Measurements from ENCODE around the gene BRSK2.
A peak's percentile ranks its signal among the peaks of the same experiment; 100 is the strongest.

The BRSK2 gene

GRCh38 chr11:1450949-1451710 is 61.4 kb downstream of the BRSK2 start:
- Histone ChIP-seq H3K4me3 (ENCODE audit: low read depth, low read length) (no peak overlapping the region), H3K27ac (ENCODE audit: extremely low read depth, low read depth, low read length) (no peak overlapping the region), H3K36me3 (ENCODE audit: control insufficient read depth in 2 of 2, insufficient read depth in 1 of 2, low read length in 2 of 2) (peaks cover 0 to 68% of the 10 kb centered on the region in 2 experiments; a peak in 1 of 3 replicates), H3K4me1 (ENCODE audit: control insufficient read depth, insufficient read depth, low read length) (no peaks in the 10 kb centered on the region), H3K9me3 (ENCODE audit: control insufficient read depth, insufficient read depth, low read depth, low read length) (no peaks in the 10 kb centered on the region)
- POLR2A ChIA-PET = no interaction called here
- TF ChIP-seq ZNF670 (tag by site-specific recombination; IDR thresholded peaks at IDR 0.05; ENCODE audit: low read depth) (no peak), ZNF776 (tag by site-specific recombination; IDR thresholded peaks at IDR 0.05; ENCODE audit: borderline replicate concordance) (no peak), REST (tag by site-specific recombination; IDR thresholded peaks at IDR 0.05) (peak; percentile 96), ZNF677 (tag by site-specific recombination; IDR thresholded peaks at IDR 0.05) (no peak), ZBTB1 (tag by site-specific recombination; IDR thresholded peaks at IDR 0.05) (no peak), HOXC10 (CRISPR knock-in tag; IDR thresholded peaks at IDR 0.05) (no peak), ZSCAN18 (tag by site-specific recombination; IDR thresholded peaks at IDR 0.05) (no peak), ZFHX2 (tag by site-specific recombination; conservative IDR thresholded peaks at IDR 0.05) (no peak), GLIS2 (tag by site-specific recombination; IDR thresholded peaks at IDR 0.05) (peak; percentile 31; the same call in 1 of the 2 replicates)
- CTCF ChIA-PET = no interaction called here

- no peaks in the 10 kb centered on the region for H3K4me1 ChIP-seq (ENCODE audit: control insufficient read depth, insufficient read depth, low read length)
- H3K4me3 ChIP-seq (ENCODE audit: low read depth, low read length) = no peak overlapping the region
- TF ChIP-seq ZNF138 (tag by site-specific recombination; IDR thresholded peaks at IDR 0.05; ENCODE audit: borderline replicate concordance) (no peak), ZBTB6 (tag by site-specific recombination; IDR thresholded peaks at IDR 0.05) (no peak), ZSCAN16 (tag by site-specific recombination; IDR thresholded peaks at IDR 0.05) (no peak), ZNF302 (tag by site-specific recombination; IDR thresholded peaks at IDR 0.05; ENCODE audit: low read depth) (no peak), ZNF184 (tag by site-specific recombination; IDR thresholded peaks at IDR 0.05) (no peak), ZNF580 (tag by site-specific recombination; IDR thresholded peaks at IDR 0.05) (no peak), ZNF449 (tag by site-specific recombination; IDR thresholded peaks at IDR 0.05) (no peak), SALL2 (tag by site-specific recombination; IDR thresholded peaks at IDR 0.05; ENCODE audit: borderline replicate concordance) (no peak), KLF1 (tag by site-specific recombination; IDR thresholded peaks at IDR 0.05) (no peak), ZNF354C (tag by site-specific recombination; IDR thresholded peaks at IDR 0.05; ENCODE audit: borderline replicate concordance, low read depth) (no peak), SETDB1 (IDR thresholded peaks at IDR 0.05; ENCODE audit: insufficient read length, low read length) (no peak), ZSCAN18 (tag by site-specific recombination; IDR thresholded peaks at IDR 0.05) (no peak), KLF7 (tag by site-specific recombination; IDR thresholded peaks at IDR 0.05; ENCODE audit: borderline replicate concordance) (no peak)
- no peaks in the 10 kb centered on the region for H3K9me3 ChIP-seq (ENCODE audit: control insufficient read depth, insufficient read depth, low read depth, low read length)
- H3K27ac ChIP-seq (ENCODE audit: extremely low read depth, low read depth, low read length) = no peak overlapping the region
- POLR2A ChIA-PET = no interaction called here
- H3K36me3 ChIP-seq (ENCODE audit: control insufficient read depth in 2 of 2, insufficient read depth in 1 of 2, low read length in 2 of 2) = peaks cover 0 to 69% of the 10 kb centered on the region in 2 experiments; a peak in 1 of 3 replicates
- CTCF ChIA-PET = no interaction called here
Measured at GRCh38 chr11:1451781-1452470, 62.2 kb downstream of the BRSK2 start.

Measured in HEK293 (cell line).